ENCODE results near the gene KRTAP9-6.

The KRTAP9-6 gene

DNA sequence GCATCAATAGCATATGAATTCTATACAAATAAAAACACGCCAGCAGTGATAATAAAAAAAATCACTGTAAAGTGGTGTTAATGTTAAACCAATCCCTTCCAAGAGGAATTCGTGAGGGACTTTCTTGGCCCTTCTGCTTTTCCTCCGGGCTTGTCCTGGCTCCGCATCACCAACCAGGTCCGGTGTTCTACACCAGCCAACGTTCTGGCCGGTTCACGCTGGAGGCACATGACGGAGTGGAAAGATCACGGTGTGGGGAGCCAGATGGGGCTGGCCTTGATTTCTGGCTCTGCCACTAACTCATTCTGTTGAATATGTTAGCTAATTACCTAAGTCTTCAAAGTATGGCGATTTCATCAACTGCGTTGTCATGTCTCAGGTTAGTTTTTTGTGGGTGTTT lies 38.9 kb downstream of the KRTAP9-6 start:
- TF ChIP-seq, protein P1, sequence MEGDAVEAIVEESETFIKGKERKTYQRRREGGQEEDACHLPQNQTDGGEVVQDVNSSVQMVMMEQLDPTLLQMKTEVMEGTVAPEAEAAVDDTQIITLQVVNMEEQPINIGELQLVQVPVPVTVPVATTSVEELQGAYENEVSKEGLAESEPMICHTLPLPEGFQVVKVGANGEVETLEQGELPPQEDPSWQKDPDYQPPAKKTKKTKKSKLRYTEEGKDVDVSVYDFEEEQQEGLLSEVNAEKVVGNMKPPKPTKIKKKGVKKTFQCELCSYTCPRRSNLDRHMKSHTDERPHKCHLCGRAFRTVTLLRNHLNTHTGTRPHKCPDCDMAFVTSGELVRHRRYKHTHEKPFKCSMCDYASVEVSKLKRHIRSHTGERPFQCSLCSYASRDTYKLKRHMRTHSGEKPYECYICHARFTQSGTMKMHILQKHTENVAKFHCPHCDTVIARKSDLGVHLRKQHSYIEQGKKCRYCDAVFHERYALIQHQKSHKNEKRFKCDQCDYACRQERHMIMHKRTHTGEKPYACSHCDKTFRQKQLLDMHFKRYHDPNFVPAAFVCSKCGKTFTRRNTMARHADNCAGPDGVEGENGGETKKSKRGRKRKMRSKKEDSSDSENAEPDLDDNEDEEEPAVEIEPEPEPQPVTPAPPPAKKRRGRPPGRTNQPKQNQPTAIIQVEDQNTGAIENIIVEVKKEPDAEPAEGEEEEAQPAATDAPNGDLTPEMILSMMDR (IDR thresholded peaks at IDR 0.05; ENCODE audit: borderline replicate concordance, insufficient read depth, low read depth, low read length): no peak

DNA sequence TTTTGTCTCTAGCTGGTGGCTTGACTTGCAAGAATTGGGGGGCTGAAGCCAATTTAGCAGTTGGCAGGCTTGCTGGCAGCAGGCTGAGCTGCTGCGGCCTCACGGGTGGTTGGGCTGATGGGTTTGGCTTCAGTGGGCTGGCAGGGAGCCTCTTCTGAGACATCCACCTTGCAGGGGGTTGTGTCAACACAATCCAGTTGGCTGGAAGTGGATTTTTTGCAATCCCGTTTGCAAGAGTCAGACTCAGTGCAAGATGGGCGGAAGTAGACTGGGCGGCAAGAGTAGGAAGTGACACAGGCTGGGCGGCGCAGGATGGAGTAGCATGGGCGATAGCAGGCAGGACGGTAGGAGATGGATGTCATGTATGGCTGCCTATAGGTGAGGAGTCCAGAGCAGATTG lies 42.5 kb downstream of the KRTAP9-6 start:
- TF ChIP-seq, protein P1 (IDR thresholded peaks at IDR 0.05; ENCODE audit: borderline replicate concordance, insufficient read depth, low read depth, low read length): no peak
- no peak overlapping the region for H3K4me3 ChIP-seq (ENCODE audit: low read depth, low read length)

More for the DNA sequence above, 38.9 kb downstream of the KRTAP9-6 start:
- no peak overlapping the region for H3K4me3 ChIP-seq (ENCODE audit: low read depth, low read length)

DNA sequence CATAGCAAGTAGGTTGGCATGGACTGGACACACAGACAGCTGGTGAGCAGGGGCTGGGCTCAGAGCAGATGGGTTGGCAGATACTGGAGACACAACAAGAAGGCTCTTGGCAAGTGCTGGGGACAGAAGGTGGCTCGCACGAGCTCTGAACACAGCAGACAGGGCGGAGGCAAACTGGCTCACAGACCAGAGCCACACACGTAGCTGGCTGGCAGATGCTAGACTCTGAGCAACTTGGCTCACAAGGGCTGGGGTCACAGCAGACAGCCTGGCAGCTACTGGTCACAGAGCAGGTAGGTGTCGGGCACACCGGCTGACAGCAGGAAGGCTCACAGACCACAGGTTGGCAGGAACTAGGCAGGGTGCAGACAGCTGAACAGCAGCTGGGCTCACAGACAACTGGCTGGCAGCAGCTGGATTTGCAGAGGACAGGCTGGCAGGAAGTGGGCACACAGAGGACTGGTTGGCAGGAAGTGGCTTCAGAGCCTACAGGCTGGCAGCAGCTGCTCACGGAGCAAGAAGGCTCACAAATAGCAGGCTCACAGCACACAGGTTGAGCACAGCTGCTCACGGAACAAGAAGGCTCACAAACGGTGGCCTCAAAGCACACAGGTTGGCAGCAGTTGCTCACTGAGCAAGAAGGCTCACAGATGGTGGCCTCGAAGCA lies 43.2 kb downstream of the KRTAP9-6 start:
- TF ChIP-seq, protein P1 (IDR thresholded peaks at IDR 0.05; ENCODE audit: borderline replicate concordance, insufficient read depth, low read depth, low read length): no peak
- no peak overlapping the region for H3K4me3 ChIP-seq (ENCODE audit: low read depth, low read length)

DNA sequence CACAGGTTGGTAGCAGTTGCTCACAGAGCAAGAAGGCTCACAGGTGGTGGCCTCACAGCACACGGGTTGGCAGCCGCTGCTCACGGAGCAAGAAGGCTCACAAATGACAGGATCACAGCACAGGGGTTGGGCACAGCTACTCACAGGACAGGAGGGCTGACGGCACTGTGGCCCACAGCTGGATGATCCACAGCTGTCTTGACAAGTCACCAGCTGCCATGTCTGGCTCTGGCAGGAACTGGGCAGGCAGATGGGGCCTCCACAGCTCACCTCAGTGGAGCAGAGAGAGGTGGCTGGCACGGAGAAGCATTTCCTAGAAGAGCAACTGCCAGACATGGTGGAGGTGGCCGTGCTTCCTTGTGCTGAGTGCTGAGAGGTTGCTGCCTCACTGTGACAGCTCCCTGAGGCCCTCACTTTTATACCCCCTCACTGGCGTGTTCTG lies 43.8 kb downstream of the KRTAP9-6 start, which contains the start of gene KRTAP16-1:
TSS of gene KRTAP16-1 (minus strand) at position 392 of the 442 bp plus-strand sequence. CDS start at position 336, 56 bp downstream.
- H3K4me3 ChIP-seq (ENCODE audit: low read depth, low read length): no peak within 1 kb of the TSS
- TF ChIP-seq, protein P1 (IDR thresholded peaks at IDR 0.05; ENCODE audit: borderline replicate concordance, insufficient read depth, low read depth, low read length): no peak

DNA sequence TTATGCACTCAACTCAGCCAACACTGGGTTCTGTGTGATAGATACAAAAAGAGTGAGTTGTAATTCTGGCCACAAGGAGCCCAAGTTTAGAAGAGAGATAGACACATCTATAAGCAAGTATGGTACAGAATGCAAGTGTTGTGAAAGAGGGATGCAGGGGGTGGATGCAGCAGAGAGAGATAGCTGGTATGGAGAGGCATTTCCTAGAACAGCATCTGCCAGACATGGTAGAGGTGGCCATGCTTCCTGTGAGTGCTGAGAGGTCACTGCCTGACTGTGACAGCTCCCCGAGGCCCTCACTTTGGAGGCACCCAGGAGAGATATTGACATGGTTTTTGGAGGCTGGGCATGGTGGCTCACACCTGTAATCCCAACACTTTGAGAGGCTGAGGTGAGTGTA lies 45.9 kb downstream of the KRTAP9-6 start:
- no peak overlapping the region for H3K4me3 ChIP-seq (ENCODE audit: low read depth, low read length)
- TF ChIP-seq, protein P1 (IDR thresholded peaks at IDR 0.05; ENCODE audit: borderline replicate concordance, insufficient read depth, low read depth, low read length): no peak

DNA sequence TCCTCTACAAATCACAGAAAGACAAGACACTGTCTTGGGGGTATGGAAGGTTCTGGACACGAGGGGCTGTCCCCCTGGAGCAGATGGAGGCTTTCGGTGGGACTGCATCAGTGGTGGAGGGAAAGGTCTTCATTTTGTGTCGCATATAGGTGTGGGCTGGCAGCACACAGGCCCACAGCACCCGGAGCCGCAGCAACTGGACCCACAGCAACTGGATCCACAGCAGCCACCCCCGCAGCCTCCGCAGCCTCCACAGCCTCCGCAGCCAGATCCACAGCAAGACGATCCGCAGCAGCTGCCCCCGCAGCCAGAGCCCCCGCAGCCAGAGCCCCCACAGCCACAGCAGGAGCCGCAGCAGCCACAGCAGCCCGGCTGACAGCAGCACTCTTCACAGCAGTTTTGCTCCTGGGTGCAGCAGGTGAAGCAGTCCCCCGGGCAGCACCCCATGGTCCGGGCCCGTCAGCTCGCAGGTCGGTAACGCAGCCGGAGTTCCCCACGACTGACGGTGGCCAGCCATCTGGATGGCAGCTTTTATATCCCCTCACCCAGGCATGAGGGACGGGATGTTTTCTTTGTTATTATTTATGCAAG lies 50.1 kb downstream of the KRTAP9-6 start, which contains the start of gene KRTAP17-1:
TSS of gene KRTAP17-1 (minus strand) at position 507 of the 591 bp plus-strand sequence. CDS start at position 447, 60 bp downstream.
- TF ChIP-seq, protein P1 (IDR thresholded peaks at IDR 0.05; ENCODE audit: borderline replicate concordance, insufficient read depth, low read depth, low read length): no peak
- no peak within 1 kb of the TSS for H3K4me3 ChIP-seq (ENCODE audit: low read depth, low read length)

All from GM12875 (cell line).